G401.6 (cell line): Measurements from ENCODE around the gene CNGB1.
"Not testable (repeated sequence)": the region's sequence is repeated elsewhere in the genome, so short reads cannot be mapped to it uniquely, and the experiment has no call there.

ENCODE experiments used
- FAIRE-seq: peaks from 2 replicates; lab custom pipeline; 2012; peaks lifted over from hg19 to GRCh38; lab: Jason Lieb, UNC

The CNGB1 gene

DNA sequence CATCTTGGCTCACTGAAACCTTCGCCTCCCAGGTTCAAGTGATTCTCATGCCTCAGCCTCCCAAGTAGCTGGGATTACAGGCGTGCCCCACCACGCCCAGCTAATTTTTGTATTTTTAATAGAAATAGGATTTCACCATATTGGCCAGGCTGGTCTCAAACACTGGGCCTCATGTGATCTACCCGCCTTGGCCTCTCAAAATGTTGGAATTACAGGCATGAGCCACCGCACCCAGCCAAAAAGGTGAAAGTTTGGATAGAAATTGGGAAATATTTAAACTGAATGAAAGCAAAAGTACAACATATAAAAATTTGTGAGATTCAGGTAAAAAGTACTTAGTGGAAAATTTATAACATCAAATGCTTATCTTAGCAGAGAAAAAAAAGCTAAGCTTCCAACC, 115.7 kb downstream of the CNGB1 start:
- FAIRE-seq: no peak

DNA sequence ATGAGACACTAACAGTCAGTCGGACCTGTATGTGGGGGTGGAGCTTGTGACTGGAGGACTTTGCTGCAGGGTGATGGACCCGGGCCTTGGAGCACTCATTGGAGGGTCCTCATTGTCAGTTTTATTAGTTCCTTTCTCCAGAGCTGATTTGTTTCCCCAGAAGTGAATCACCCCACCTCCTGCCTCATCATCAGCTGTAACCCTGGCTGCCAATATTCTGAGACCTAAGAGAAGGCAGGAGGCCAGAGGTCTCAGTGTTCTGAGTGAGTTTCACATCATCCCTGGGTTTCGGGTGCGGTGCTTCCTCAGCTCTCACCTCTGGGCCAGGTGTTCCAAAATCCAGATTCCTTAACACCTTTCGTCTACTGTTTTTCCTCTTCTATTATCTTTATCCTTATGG, 118.7 kb downstream of the CNGB1 start:
- no peak for FAIRE-seq

DNA sequence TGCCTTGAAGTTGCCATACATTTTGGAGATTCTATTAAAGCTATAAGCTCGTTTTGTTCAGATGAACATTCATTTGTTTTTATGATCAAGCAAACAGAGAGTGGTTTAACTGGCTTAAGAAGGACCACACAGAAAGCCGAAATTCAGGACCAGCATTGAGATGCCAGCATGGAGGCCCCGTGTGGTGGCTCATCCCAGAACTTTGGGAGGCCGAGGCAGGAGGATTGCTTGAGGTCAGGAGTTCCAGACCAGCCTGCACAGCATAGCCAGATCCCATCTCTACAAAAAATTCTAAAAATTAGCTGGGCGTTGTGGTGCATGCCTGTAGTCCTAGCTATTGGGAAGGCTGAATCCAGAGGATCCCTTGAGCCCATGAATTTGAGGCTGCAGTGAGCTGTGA, 122.7 kb downstream of the CNGB1 start:
- no peak for FAIRE-seq

- not testable (repeated sequence) for FAIRE-seq
These were observed 124.0 kb downstream of the CNGB1 start for GRCh38 chr16:57846931-57847330.

DNA sequence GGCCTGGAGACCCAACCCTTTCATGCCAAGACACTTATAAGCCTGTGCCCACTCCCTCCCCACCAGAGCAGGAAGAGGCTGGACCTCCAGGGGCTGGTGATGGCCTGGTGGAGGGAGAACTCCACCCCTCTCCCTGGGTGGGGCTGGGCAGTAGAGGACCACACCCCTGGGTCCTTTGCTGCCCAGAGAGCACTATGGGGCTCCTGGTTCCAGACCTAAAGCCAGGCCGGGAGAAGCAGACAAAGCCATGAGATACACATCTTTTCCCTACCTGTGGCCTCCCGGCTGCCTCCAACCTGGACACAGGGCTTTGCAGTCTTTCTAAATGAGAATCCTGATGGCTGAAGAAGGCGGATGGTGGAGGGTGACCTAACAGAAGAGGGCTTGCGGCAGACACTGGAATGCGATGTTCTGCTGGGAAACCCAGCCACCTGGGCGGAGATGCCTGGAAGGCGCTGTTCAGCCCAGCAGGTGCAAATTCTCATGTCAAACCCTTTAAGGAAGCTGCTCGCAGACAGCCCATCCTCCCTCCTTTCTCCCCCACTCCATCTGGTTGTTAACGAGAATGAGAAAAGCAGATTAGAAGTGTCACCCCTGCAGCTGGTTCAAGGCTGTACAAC, 124.7 kb downstream of the CNGB1 start:
- no peak for FAIRE-seq

GRCh38 chr16:57845115-57845514, 125.8 kb downstream of the CNGB1 start:
- no peak for FAIRE-seq

GRCh38 chr16:57844416-57845030, 126.4 kb downstream of the CNGB1 start:
- FAIRE-seq: no peak

GRCh38 chr16:57843400-57843799, 127.5 kb downstream of the CNGB1 start:
- no peak for FAIRE-seq

DNA sequence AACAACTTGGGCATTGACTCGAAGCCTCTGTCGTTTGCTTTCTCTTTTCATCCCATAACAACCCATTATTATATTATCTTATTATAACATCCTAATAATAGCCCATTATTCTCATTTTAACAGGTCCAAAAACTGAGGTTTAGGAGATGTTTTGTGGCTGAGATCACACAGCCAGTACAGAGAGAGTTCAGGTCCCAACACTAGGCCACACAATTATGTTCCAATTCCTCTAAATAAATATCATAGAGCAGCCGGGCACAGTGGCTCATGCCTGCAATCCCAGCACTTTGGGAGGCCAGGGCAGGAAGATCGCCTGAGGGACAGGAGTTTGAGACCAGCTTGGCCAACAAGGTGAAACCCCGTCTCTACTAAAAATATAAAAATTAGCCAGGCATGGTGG, 128.3 kb downstream of the CNGB1 start:
- FAIRE-seq: no peak

- no peak for FAIRE-seq
These were observed 130.1 kb downstream of the CNGB1 start for GRCh38 chr16:57840833-57841232.

DNA sequence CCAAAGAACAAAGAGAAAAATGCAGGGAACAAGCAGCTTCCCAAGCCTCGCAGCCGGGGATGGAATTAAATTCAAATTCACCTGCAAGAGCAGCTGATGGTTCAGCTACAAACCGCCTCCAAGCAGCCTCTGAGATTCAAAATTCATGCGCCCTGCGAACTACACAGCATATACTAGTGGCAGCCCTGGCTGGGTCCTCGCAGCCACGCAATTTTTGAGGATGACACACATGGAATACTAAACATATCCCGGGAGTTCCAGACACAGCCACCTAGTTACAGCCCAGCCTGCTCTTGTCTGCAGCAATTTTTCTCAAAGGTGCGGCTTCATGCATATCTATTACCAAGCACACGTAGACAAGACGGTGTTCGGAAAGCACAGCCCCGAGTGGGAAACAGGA, 132.8 kb downstream of the CNGB1 start:
- no peak for FAIRE-seq

- no peak for FAIRE-seq
These were observed 133.4 kb downstream of the CNGB1 start for GRCh38 chr16:57837305-57838125.

GRCh38 chr16:57835439-57835838, 135.5 kb downstream of the CNGB1 start:
- peak; percentile 41 for FAIRE-seq

DNA sequence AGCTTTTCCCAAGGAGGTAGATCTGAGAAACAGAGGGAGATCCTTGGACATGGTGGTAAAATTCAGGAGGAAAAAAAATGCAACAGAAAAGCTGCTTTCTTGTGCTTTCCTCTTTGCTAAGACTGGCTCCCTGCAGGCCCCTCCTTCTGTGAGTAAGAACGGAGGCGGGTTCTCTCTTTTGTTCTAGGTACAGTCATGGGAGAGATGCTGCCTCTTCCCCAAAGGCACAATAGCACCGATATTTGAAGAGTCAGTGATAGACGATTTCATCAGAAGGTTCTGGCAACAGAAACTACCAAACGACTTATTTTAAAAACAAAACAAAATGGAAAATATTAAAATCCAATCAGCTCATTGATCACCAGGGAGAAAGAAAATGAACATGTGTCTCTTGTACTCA, 136.0 kb downstream of the CNGB1 start:
- FAIRE-seq: peak; percentile 80
